Adrenal gland (tissue), 12 donors: ENCODE measurements around the gene PRKCZ. TPM values are rescaled to one million over a fixed set of nuclear protein-coding genes. Genes with fewer than 3 reads are reported as not detected.
"Not testable (repeated sequence)": the region's sequence is repeated elsewhere in the genome, so short reads cannot be mapped to it uniquely, and the experiment has no call there.

Experiments used
- DNase-seq, 7 donors: peaks; one replicate each; pipeline ENCODE4 v3.0.0-alpha.2; 2019 to 2020
- H3K27ac ChIP-seq, 5 donors: fragments of 200-600 bp; sonication (generic) in 4 of 5; 1 replicate in 3 of 5; 2 replicates in 2 of 5; pipeline versions ENCODE4 v1.5.1 to v1.8.0; 2016 to 2020; ENCODE audit warnings: mild to moderate bottlenecking in 1 of 5
- H3K27me3 ChIP-seq: fragments of 200-600 bp; 2 replicates; pipeline ENCODE4 v1.8.0; 2021
- H3K36me3 ChIP-seq, 2 donors: fragments of 200-600 bp; replicated peaks in 1 of 2; 1 replicate in 1 of 2; 2 replicates in 1 of 2; pipeline versions ENCODE4 v1.5.1 to v1.8.0; 2018 to 2022
- H3K4me1 ChIP-seq, 2 donors: fragments of 200-600 bp; replicated peaks in 1 of 2; 1 replicate in 1 of 2; 2 replicates in 1 of 2; pipeline versions ENCODE4 v1.5.1 to v1.8.0; 2018 to 2021
- H3K4me3 ChIP-seq, 4 donors: fragments of 200-600 bp; sonication (generic) in 3 of 4; one replicate each; pipeline ENCODE4 v1.5.1; 2016 to 2018
- H3K9me3 ChIP-seq, 3 donors: fragments of 200-600 bp; sonication (generic) in 1 of 3; replicated peaks in 1 of 3; 1 replicate in 2 of 3; 2 replicates in 1 of 3; pipeline versions ENCODE4 v1.5.1 to v1.8.0; 2016 to 2021
- CTCF ChIP-seq, 6 experiments: fragments of 450-650 bp in 4 of 6; fragments of 200-600 bp in 2 of 6; sonication (generic) in 1 of 6; IDR thresholded peaks; 1 replicate in 5 of 6; 2 replicates in 1 of 6; pipeline versions ENCODE4 v1.5.1 to v1.8.0; 2016 to 2021; ENCODE audit warnings: antibody characterized with exemption in 6 of 6, mild to moderate bottlenecking in 2 of 6, moderate library complexity in 1 of 6
- POLR2A ChIP-seq, 2 donors: fragments of 450-650 bp; IDR thresholded peaks; one replicate each; pipeline ENCODE4 v1.6.1; 2017; ENCODE audit warnings: antibody characterized with exemption in 2 of 2, mild to moderate bottlenecking in 2 of 2, moderate library complexity in 1 of 2
- WGBS, 4 donors: extraction: QIAGEN DNeasy Blood & Tissue Kit in 2 of 4; methylation state at CpG; one replicate each; pipeline versions ENCODE4 v1.1.5 to v1.1.7; 2013 to 2017; 5-methylcytosine and 5-hydroxymethylcytosine counted together
- intact Hi-C, 2 donors: fragments of 100-400 bp; cut with DNase I; formaldehyde crosslinking; loops; one replicate each; pipeline versions ENCODE4 v1.14.1 to v1.15.0; 2022 to 2023
- polyA plus RNA-seq, 3 donors: library from polyadenylated mRNA; stranded (reverse); fragments of 200-250 nt in 2 of 3; fragments of 350-450 nt in 1 of 3; fragmentation: Illumina TruSeq in 1 of 3; extraction: RNeasy Lipid Tissue Mini Kit (QIAGEN cat#74804) in 1 of 3; gene quantifications; one replicate each; pipeline ENCODE4 v1.2.3, GENCODE V29; 2013 to 2014
- total RNA-seq, 9 donors: library from RNA; depleted of rRNA in 4 of 9; stranded (reverse); fragments of >200 nt in 4 of 9; fragments of 120-200 nt in 1 of 9; fragmentation: NEBNext Ultra II Directional in 1 of 9; extraction: Animal tissue kit (Norgen Biotek cat#: 25700) in 1 of 9; gene quantifications; one replicate each; pipeline versions ENCODE4 v1.1.0 to v1.2.4, GENCODE V29; 2013 to 2023
- donor health status: healthy with polysubstance abuse.
- donor health status: Bipolar disorder and iron deficiency.
- donor health status: DM: yes; HTN: yes; CAD: no.
- donor health status: DM: no; HTN: no; CAD: no.
- donor health status: DM: no; HTN: no; CAD: no.
- donor health status: DM: yes; HTN: yes; CAD: no.

PRKCZ gene
- total and polyA plus RNA-seq, 12 donors: 8.2 to 50.5 (median 25.4) TPM

GRCh38 chr1:2093055-2093454, 42.8 kb downstream of the PRKCZ start:
- H3K4me1 ChIP-seq: peaks cover 0 to 7% of the 10 kb centered on the region in 2 donors
- H3K9me3 ChIP-seq: no peaks in the 10 kb centered on the region
- no peak for TF ChIP-seq POLR2A (IDR thresholded peaks at IDR 0.05)
- TF ChIP-seq CTCF (IDR thresholded peaks at IDR 0.05): no peak
- WGBS, 4 donors: 93 to 96% (median 94%) methylated on average over 11 to 14 of the region's 14 CpGs
- no peak for DNase-seq
- H3K27ac ChIP-seq: no peak overlapping the region
- H3K36me3 ChIP-seq: no peaks in the 10 kb centered on the region
- intact Hi-C loops: no loop called here
- no peaks in the 10 kb centered on the region for H3K27me3 ChIP-seq
- no peak overlapping the region for H3K4me3 ChIP-seq

GRCh38 chr1:2093636-2094035, 43.4 kb downstream of the PRKCZ start:
- intact Hi-C loops: no loop called here
- H3K27me3 ChIP-seq: no peaks in the 10 kb centered on the region
- no peaks in the 10 kb centered on the region for H3K36me3 ChIP-seq
- H3K27ac ChIP-seq: no peak overlapping the region
- no peak overlapping the region for H3K4me3 ChIP-seq
- no peak for TF ChIP-seq CTCF (IDR thresholded peaks at IDR 0.05)
- TF ChIP-seq POLR2A (IDR thresholded peaks at IDR 0.05): no peak
- H3K9me3 ChIP-seq: no peaks in the 10 kb centered on the region
- H3K4me1 ChIP-seq: peaks cover 0 to 1% of the 10 kb centered on the region in 2 donors
- no peak for DNase-seq
- 60 to 95% (median 94%) methylated on average over 1 to 26 of the region's 26 CpGs for WGBS, 4 donors

GRCh38 chr1:2094269-2095158, 44.3 kb downstream of the PRKCZ start:
- H3K27ac ChIP-seq, H3K4me3 ChIP-seq, intact Hi-C loops, H3K4me1 ChIP-seq, H3K36me3 ChIP-seq, H3K9me3 ChIP-seq, DNase-seq, H3K27me3 ChIP-seq: not testable (repeated sequence)
- WGBS, 4 donors: 66 to 91% (median 89%) methylated on average over 17 to 60 of the region's 60 CpGs

GRCh38 chr1:2095394-2095793, 45.2 kb downstream of the PRKCZ start:
- Histone ChIP-seq H3K27ac (no peak overlapping the region), H3K4me1 (no peaks in the 10 kb centered on the region), H3K27me3 (no peaks in the 10 kb centered on the region), H3K36me3 (no peaks in the 10 kb centered on the region), H3K4me3 (no peak overlapping the region), H3K9me3 (no peaks in the 10 kb centered on the region)
- TF ChIP-seq CTCF (IDR thresholded peaks at IDR 0.05) (no peak), POLR2A (IDR thresholded peaks at IDR 0.05) (no peak)
- 87 to 93% (median 89%) methylated on average over 13 to 17 of the region's 17 CpGs for WGBS, 4 donors
- intact Hi-C loops: no loop called here
- DNase-seq: no peak
